ENCODE measurements around the gene ZNF532.
"Not testable (repeated sequence)": the region's sequence is repeated elsewhere in the genome, so short reads cannot be mapped to it uniquely, and the experiment has no call there.

Gene ZNF532

DNA sequence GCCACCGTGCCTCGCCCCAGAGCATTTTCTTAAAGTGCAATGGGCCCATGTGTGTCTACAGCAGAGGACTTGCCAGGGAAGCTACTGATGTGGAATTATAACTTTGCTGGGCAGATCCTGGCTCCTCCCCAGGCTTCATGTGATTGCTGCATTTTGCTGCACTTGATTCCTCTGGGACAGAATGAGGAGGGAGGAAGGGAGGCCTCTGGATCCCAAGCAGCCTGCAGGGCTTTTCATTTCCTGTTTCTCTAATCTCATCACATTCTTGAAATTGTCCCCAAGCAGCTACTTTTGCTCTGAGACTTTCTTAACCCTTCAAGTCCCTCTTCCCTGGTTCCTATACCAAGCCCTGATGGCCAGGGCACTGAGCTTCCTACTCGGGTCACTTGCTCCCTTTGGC, 140.6 kb downstream of the ZNF532 start:
- DNase-seq (ENCODE audit: low read depth) = peak; percentile 81

DNA sequence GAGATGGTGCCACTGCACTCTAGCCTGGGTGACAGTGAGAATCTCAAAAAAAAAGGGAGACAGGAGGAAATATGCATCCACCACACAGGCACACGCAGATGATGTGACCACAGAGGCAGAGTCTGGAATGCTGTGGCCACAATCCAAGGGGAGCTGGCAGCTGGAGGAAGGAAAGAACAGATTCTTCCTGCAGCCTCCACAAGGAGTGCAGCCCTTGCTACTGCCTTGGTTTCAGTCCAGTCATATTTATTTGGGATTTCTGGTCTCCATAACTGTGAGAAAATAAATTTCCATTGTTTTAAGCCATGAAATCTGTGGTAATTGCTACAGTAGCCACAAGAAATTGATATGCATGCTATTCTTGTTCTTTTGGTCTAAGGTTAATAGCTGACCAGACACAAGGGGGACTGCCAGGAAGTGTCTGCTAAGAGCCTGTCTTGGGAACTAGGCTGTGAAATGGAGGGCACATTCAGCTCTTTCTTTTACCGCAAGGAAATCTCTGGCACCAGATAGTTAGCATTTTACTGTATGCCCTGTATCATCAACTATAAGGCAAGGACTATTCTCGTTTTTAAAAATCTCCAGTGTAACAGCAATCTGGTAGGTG, 141.9 kb downstream of the ZNF532 start:
- no peak for DNase-seq (ENCODE audit: low read depth)

DNA sequence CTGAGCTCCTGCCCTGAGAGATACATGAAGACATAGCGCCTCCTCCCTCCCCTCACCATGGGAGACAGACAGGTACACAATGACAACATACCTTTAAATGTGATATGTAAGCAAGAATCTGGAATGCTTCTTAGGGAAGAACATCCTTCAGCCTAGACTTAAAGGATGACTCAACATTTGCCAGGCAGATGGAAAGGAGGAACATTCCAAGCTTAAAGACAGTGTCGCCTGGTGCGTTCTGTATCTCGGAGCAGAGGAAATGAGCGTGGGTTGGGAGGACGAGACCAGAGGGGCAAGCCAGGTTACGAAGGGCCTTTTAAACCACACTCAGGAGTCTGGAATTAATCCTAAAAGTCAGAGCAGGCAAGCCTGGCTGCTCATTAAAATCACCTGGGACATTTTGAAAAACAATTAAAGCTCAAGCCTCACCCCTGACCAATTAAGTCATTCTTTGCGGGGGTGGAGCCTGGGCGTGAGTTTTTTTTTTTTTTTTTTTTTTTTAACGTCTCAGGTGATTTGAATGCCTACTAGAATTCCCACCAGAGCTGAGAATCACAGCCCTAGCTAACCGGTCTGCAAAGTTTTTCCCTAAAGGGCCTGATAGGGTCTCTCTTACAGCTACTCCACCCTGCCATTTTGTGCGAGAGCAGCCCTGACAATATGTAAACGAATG, 143.8 kb downstream of the ZNF532 start:
- DNase-seq (ENCODE audit: low read depth) = no peak

DNA sequence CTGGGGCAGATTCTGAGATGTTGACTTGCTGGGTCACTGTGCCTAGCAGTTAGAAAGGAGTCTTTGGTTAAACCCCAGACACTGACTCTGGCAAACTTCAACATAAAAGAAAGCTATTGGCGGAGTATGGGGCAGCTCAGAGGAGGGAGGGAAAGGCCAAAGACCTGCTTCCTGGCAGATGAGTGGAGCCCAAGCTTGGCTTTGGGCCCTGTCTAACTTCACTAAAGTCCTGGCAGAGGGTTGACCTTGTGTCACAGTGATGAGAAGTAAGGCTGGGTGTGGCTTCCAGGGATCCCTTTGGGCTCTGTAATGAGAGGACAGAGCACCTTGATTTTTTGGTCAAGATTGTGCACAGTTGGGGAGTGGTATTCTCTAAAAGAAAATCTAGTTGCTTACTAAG, 145.2 kb downstream of the ZNF532 start:
- no peak for DNase-seq (ENCODE audit: low read depth)

DNA sequence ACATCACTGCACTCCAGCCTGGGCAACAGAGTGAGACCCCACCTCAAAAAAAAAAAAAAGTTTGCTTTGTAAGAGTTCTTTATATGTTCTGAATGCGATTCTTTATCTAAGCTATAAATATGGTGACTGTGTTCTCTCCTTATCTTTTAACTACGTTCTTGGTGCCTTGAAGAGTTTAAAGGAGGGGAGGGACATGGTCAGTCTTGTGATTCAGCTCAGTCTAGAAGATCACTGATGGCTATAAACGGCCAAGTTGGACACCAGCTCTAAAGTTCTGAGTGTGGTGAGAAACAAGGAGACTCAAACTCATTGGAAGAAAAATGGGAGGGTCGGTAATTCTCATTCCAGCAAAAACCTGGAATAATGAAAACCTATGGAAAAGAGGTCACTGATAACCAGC, 146.6 kb downstream of the ZNF532 start:
- no peak for DNase-seq (ENCODE audit: low read depth)

DNA sequence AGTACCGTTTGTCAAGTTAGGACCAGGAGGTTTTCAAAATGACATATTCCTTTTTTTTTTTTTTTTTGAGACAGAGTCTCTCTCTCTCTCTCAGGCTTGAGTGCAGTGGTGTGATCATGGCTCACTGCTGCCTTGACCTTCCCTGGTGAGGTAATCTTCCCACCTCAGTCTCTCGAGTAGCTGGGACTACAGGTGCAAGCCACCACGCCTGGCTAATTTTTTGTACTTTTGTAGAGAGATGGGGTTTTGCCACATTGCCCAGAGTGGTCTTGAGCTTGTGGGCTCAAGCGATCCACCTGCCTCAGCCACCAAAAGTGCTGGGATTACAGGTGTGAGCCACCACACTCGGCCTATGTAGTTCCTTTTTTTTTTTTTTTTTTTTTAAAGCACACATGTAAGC, 147.1 kb downstream of the ZNF532 start:
- no peak for DNase-seq (ENCODE audit: low read depth)

DNA sequence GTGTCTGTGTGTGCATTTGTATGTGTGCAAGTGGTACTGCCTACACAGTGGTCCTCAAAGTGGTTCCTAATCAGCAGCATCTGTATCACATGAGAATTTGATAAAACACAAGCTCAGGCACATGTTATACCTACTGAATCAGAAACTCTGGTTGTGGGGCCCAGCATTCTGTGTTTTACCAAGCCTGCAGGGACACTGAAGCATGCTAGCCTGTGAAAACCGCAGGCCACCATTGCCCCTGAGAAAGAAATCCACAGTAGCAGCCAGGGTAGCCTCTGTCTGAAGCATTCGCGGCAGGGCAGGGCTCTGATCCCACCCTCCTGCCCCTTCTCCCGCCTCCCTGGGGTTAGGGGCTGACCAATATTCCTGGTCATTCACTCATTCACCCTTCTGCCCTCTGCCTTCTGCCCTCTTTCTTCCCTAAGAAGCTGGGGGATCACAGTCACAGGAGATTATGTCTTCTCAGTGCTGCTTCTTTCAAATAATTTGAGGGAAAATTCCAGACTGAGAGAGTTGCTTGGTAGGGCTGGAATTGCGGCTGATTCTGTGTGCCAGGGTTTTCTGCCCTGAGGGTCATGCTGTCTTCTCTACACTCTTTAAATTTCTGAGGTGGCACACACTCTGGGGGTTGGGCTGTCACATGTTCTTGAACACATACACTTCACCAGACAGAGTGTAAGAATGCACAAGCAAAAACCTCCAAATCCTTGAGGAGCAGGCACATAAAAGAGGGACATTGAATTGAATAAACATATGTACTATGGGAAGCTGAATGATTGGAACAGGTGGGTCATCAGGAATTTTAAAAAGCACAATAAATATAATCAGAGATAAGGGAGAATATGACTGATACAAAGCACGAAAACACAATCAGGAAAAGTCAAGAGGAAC, 148.4 kb downstream of the ZNF532 start:
- DNase-seq (ENCODE audit: low read depth) = no peak

DNA sequence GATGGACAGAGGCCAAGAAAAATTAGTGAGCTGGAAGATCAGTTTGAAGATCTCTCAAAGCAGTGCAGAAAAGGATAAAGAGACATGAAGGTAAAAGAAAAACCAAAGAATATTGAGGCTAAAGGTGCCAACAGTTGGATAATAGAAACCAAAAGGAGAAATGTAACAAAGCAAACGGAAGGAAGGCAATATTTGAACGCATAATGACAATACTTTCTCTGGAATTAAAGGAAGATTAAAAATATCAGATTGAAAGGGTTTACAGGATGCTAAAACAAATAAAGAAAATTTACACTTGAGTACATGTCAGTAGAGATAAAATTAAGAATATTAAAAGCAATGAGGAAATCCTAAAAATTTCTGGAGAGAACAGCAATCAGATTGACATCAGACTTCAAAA, 149.1 kb downstream of the ZNF532 start:
- no peak for DNase-seq (ENCODE audit: low read depth)

DNA sequence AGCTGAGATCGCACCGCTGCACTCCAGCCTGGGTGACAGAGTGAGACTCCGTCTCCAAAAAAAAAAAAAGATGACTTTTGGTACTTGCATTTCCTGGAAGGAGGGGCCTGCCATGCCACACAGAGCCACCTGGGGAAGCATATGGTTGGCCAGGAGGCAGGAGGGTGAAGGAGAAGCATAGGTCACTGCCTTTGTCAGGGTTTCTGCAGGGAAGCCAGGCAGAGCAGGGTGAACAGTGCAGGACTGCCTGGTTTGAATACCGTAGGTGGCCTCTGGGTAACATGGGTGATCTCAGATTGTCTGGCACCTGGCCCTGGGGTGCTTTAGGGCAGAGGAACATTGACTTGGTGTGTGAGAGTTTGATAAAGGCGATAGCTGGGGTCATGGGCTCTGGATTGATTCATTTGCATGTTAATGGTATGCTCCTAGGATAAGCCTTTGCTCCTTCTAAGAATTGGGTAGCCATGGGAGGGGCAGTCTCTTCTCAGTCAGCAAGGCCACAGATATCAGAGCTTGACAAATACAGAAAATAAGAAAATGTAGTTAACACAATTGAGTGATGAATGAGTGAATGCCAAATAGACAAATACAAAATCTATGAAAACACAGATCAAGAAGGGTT, 151.0 kb downstream of the ZNF532 start:
- DNase-seq (ENCODE audit: low read depth) = no peak

DNA sequence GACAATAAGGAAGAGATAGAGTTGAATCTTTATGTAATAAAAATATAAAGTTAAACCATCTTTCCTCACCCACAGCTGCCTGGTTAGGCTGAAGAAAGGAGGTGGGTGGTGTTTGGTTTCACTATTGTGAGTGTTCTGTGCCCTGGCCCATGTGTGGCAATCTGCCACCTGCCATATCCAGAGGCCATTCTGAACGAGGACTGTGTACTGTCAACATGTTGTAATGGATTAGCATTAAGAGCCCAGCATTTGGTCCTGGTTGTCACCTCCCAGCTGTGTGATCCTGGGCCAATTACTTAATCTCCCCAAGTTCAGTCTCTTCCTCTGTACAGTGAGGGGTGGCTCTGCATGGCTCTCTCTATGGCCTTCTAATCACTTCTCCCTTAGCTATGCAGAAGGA, 156.8 kb downstream of the ZNF532 start:
- DNase-seq (ENCODE audit: low read depth) = no peak

DNA sequence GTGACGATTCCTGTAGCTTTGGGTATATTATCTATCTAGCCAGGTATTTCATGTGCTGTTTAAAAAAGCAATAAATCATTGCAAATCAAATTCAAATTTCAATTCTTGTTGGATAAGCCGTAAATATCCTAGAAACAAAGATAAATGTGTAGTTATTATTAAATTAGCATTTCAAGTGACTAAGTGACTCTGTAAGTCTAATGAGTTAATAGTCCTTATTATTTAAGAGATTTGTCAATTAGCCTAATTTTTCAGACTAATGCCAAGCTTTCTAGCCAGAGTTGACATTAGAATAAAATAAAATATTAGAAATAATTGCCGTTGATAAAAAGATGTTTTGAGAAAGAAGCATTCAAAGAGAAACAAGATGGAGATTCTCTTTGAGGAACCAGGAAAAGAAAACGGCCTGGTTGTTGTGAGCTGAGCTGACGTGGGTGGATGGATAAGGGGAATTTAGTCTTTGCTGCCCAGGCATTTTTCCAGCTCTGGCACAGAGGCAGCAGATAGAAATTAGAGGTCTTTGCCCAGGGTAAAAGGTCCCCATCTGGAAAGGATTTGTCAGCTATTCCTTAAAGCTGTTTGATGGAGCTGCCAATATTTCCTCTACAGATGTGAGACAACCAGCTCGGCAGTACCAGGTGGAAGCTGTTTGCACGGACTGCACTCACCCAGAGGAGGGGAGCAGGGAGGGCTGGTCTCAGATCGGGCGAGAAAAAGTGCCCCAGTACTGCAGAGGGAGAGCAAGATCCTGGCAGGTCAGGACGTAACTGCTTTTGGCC, 157.7 kb downstream of the ZNF532 start:
- DNase-seq (ENCODE audit: low read depth) = peak; percentile 28

DNA sequence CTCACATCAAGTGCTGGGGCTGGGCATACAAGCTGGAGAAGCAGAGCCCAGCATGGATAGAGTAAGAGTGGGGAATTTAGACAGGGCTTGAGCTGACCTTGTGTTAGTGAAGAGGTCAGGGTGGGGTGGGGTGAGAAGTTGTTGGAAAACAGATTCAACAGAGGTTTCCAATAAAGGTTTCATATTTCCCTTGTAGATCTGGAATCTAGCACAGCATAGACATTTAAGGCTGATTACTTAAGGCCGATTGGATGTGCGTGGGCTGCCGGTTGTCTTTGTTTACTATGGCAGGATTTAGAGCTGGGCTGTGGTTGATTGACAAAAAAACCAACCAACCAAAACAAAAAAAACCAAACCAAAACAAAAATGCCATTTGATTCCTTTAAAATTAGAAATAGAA, 160.2 kb downstream of the ZNF532 start:
- peak; percentile 65 for DNase-seq (ENCODE audit: low read depth)

DNA sequence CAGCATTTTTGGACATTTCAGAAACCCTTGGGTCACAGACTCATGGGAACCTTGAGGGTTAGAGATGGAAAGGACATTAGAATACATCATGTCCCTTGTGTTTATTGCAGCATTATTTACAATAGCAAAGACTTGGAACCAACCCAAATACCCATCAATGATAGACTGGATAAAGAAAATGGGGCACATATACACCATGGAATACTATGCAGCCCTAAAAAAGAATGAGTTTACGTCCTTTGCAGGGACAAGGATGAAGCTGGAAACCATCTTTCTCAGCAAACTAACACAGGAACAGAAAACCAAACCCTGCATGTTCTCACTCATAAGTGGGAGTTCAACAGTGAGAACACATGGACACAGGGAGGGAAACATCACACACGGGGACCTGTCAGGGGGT, 160.9 kb downstream of the ZNF532 start:
- DNase-seq (ENCODE audit: low read depth) = not testable (repeated sequence)

DNA sequence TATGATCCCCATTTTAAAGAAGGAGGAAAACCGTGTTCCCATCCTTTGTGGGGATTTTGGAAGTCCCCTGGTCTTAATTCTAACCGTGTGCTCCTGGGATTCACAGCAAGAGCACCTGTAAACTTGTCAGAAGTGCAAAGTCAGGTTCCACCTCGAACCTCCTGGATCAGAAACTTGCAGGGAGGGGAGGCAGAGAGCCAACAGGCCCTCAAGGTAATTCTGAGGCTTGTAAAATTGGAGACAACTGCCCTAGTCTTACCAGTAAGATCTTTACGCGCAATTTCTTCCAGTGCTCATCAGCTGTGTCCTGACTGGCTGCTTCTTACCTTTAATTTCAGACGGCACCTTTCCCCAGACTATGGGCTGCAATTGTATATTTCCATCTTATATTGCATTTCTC, 161.7 kb downstream of the ZNF532 start:
- DNase-seq (ENCODE audit: low read depth) = no peak

DNA sequence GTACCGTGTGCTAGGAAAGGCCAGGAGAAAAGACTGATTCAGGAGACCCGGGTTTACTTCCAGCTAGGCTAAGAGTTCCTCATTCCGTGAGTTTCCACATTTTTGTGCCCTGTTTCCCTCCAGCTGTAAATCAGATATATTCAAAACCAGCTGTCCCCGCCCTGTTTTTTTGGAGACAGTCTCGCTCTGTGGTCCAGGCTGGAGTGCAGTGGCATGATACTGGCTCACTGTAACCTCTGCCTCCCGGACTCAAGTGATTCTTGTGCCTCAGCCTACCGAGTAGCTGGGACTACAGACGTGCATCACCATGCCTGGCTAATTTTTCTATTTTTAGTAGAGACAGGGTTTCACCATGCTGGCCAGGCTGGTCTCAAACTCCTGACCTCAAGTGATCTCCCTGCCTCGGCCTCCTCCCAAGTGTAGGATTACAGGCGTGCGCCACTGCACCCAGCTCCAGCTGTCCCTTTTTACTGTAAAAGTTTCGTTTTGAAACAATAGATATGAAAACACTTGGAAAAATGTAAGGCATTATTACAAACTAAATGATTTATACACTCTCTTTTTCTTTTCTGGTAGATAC, 162.2 kb downstream of the ZNF532 start:
- no peak for DNase-seq (ENCODE audit: low read depth)

DNA sequence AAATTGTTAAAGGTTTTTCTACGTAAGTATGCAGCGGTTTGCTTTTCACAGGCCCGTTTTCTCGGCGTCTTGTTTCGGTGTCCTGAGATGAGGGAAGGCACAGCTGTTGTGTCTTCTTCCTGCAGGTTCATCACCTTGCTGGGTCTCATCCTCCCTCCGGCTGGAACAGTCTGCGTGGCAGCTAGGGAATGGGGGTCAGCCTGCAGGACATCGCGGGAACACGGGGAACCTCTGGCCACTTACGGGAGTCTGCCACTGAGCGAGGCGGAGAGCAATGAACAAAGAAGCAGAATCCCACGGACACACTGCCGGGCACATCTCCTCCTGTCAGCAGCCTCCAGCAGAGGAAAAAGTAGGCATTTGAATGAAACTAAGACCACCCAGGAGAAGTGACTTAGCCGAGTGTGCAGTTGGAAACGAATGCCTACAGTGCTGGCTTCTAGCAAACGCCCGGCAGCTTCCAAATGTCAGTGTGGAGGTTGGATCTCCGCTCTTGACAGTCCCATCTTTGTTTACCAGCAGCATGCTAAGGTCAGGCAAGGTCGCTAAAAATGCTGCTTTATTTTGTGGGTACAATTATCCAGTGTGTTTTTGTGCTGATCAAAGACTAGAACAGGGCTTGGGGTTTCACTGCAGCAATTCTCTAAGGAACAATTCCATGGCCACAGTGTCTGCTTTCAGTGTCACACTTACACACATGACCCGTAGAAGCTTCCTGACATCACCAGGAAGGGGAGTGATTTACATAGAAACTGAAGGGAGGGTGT, 165.2 kb downstream of the ZNF532 start:
- no peak for DNase-seq (ENCODE audit: low read depth)

DNA sequence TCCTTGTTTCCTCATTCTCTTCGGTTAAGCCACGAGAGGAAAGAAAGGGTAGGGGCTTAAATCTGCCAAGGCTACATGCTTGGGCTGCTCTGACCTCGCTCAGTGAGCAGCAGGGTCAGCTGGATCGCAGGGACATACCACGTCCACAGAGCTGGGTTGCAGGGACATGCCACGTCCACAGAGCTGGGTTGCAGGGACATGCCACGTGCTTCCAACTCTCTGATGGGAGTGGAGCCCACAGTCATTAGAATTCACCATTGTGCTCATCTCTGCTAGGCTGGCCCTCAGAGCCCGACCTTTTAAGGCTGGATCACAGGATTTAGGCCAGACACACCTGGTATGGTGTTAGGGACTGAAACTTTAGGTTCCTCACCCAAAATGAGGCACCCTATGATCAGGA, 167.6 kb downstream of the ZNF532 start:
- no peak for DNase-seq (ENCODE audit: low read depth)

DNA sequence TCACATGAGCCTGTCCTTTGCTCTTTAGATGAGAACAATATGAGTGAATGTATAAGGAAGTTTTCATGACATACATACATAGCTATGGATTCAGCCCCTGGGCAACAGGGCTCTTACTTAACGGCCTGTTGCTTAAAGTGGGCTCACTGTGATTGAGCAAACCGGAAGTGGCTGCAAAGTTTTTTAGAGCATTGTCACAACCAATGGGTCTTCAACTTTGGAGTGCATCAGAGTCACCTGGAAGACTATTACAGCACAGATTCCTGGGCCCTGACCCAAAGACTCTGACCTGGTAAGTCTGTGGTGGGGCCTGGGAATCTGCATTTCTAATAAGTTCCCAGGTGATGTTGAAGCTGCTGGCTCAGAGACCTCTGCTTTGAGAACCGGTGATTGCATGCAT, 168.7 kb downstream of the ZNF532 start:
- no peak for DNase-seq (ENCODE audit: low read depth)

DNA sequence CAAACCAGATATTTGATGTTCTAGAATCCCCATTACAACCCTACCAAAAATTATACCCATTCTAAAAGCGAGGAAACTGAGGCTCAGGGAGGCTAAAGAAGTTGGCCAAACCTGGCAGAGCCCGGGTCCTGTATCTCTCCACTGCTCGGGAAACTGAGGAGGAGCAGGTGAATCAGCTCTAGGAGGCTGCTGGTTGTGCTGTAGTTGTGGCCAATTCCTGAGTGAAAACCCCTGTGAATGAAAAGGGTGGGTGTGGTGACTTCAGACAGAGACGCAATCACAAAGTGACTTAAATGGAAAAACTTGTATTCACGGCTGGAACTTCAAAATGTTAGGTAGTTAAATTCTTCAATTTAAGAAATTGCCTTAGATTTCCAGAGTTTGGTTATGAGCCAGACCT, 169.3 kb downstream of the ZNF532 start:
- no peak for DNase-seq (ENCODE audit: low read depth)

DNA sequence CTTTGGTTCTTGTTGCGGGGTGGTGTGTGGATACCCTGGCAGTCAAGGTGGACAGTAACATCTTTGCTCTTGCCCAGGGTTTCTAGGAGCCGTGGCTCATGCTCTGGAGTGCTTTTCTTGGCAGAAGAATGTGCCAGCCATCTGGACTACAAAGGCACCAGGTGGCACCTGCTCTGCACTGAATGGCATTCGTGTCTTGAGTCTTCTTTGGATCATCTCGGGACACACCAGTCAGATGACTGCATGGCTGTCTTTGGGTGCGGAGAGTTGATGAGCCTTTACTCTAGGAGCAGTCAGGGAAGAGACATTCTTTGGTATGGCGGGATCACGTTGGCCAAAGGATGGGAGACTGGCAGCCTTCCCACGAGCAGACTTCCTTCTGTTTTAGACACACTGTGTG, 170.9 kb downstream of the ZNF532 start:
- no peak for DNase-seq (ENCODE audit: low read depth)

All from stromal cell of bone marrow (primary cell).